ENCODE measurements around the gene WDR26. TPM values are rescaled to one million over a fixed set of nuclear protein-coding genes. Genes with fewer than 3 reads are reported as not detected.
A peak's percentile ranks its signal among the peaks of the same experiment; 100 is the strongest.

The WDR26 gene
- total and polyA plus RNA-seq, 9 of the 15 experiments (the other 6 are each of a cell fraction or from before 2014, with no cell fraction given) = 11.5 to 66.0 (median 39.8) TPM

DNA sequence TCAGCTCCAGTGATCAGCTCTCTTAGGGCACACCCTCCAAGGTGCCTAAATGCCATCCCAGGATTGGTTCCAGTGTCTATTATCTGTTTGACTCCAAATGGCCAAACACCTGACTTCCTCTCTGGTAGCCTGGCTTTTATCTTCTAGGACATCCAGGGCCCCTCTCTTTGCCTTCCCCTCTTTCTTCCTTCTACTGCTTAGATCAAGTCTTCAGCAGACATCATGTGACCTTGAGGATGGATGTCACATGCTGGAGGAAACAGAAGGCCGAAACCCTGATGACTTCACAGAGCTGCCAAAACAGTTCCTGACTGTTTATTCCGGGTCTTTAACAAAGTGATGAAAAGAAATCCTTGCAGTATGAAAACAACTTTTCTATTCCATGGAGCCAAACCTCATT is 24.4 kb upstream of the WDR26 start (continued):
- TF ChIP-seq, protein P1, sequence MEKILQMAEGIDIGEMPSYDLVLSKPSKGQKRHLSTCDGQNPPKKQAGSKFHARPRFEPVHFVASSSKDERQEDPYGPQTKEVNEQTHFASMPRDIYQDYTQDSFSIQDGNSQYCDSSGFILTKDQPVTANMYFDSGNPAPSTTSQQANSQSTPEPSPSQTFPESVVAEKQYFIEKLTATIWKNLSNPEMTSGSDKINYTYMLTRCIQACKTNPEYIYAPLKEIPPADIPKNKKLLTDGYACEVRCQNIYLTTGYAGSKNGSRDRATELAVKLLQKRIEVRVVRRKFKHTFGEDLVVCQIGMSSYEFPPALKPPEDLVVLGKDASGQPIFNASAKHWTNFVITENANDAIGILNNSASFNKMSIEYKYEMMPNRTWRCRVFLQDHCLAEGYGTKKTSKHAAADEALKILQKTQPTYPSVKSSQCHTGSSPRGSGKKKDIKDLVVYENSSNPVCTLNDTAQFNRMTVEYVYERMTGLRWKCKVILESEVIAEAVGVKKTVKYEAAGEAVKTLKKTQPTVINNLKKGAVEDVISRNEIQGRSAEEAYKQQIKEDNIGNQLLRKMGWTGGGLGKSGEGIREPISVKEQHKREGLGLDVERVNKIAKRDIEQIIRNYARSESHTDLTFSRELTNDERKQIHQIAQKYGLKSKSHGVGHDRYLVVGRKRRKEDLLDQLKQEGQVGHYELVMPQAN (IDR thresholded peaks at IDR 0.05; ENCODE audit: borderline replicate concordance) = no peak
- TF ChIP-seq RFX5 (IDR thresholded peaks at IDR 0.05; ENCODE audit: low read depth, low read length) (no peak), USF1 (CRISPR knock-in tag; IDR thresholded peaks at IDR 0.05) (peak; percentile 78), MCM5 (IDR thresholded peaks at IDR 0.05; ENCODE audit: low read depth) (no peak), ZNF79 (CRISPR knock-in tag; IDR thresholded peaks at IDR 0.05; ENCODE audit: low read depth) (no peak), FOXP1 (CRISPR knock-in tag; IDR thresholded peaks at IDR 0.05) (no peak), CBFA2T3 (IDR thresholded peaks at IDR 0.05) (0 out of 2 replicates have a peak, but pooled peaks have one; percentile 11), TCF7L2 (IDR thresholded peaks at IDR 0.05; ENCODE audit: low read depth, low read length) (no peak), HBP1 (CRISPR knock-in tag; IDR thresholded peaks at IDR 0.05) (no peak), E2F1 (CRISPR knock-in tag; IDR thresholded peaks at IDR 0.05) (no peak), ZNF766 (CRISPR knock-in tag; conservative IDR thresholded peaks at IDR 0.05) (0 out of 2 replicates have a peak, but pooled peaks have one; percentile 35), ETV1 (tag; conservative IDR thresholded peaks at IDR 0.05; ENCODE audit: low read depth) (no peak), ILK (tag; IDR thresholded peaks at IDR 0.05; ENCODE audit: borderline replicate concordance, low read depth) (no peak), NCOR1 (IDR thresholded peaks at IDR 0.05) (no peak), L3MBTL2 (IDR thresholded peaks at IDR 0.05) (peak; percentile 58; the same call in 1 of the 2 replicates), FOXJ3 (CRISPR knock-in tag; IDR thresholded peaks at IDR 0.05) (no peak)
- TF ChIP-seq, protein P2, sequence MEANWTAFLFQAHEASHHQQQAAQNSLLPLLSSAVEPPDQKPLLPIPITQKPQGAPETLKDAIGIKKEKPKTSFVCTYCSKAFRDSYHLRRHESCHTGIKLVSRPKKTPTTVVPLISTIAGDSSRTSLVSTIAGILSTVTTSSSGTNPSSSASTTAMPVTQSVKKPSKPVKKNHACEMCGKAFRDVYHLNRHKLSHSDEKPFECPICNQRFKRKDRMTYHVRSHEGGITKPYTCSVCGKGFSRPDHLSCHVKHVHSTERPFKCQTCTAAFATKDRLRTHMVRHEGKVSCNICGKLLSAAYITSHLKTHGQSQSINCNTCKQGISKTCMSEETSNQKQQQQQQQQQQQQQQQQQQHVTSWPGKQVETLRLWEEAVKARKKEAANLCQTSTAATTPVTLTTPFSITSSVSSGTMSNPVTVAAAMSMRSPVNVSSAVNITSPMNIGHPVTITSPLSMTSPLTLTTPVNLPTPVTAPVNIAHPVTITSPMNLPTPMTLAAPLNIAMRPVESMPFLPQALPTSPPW (CRISPR knock-in tag; IDR thresholded peaks at IDR 0.05) = no peak
- TF ChIP-seq, protein P3, sequence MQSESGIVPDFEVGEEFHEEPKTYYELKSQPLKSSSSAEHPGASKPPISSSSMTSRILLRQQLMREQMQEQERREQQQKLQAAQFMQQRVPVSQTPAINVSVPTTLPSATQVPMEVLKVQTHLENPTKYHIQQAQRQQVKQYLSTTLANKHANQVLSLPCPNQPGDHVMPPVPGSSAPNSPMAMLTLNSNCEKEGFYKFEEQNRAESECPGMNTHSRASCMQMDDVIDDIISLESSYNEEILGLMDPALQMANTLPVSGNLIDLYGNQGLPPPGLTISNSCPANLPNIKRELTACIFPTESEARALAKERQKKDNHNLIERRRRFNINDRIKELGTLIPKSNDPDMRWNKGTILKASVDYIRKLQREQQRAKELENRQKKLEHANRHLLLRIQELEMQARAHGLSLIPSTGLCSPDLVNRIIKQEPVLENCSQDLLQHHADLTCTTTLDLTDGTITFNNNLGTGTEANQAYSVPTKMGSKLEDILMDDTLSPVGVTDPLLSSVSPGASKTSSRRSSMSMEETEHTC (IDR thresholded peaks at IDR 0.05) = 0 out of 2 replicates have a peak, but pooled peaks have one; percentile 30
- TF ChIP-seq, protein P4, sequence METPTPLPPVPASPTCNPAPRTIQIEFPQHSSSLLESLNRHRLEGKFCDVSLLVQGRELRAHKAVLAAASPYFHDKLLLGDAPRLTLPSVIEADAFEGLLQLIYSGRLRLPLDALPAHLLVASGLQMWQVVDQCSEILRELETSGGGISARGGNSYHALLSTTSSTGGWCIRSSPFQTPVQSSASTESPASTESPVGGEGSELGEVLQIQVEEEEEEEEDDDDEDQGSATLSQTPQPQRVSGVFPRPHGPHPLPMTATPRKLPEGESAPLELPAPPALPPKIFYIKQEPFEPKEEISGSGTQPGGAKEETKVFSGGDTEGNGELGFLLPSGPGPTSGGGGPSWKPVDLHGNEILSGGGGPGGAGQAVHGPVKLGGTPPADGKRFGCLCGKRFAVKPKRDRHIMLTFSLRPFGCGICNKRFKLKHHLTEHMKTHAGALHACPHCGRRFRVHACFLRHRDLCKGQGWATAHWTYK (CRISPR knock-in tag; IDR thresholded peaks at IDR 0.05) = no peak

Measured in K562 (cell line).